IMR-90 (cell line): ENCODE results near the gene CDK1.

Source experiments
- BHLHE40 ChIP-seq: fragments of 150-350 bp; IDR thresholded peaks from 2 replicates; pipeline ENCODE4 v1.6.1; 2016; ENCODE audit warnings: mild to moderate bottlenecking, low read depth, low read length
- CHD1 ChIP-seq: IDR thresholded peaks from 2 replicates; pipeline ENCODE4 v1.6.1; 2012; ENCODE audit warnings: low read depth, low read length, improper control_type of control experiment
- FOS ChIP-seq: fragments of 150-350 bp; IDR thresholded peaks from 2 replicates; pipeline ENCODE4 v1.6.1; 2016; ENCODE audit warnings: low read depth, low read length
- MXI1 ChIP-seq: IDR thresholded peaks from 2 replicates; pipeline ENCODE4 v1.6.1; 2012; ENCODE audit warnings: low read depth, mild to moderate bottlenecking, low read length, moderate library complexity, borderline replicate concordance
- NFE2L2 ChIP-seq: fragments of 150-350 bp; IDR thresholded peaks from 2 replicates; pipeline ENCODE4 v1.6.1; 2016; ENCODE audit warnings: low read depth, mild to moderate bottlenecking, low read length
- POLR2A ChIP-seq: IDR thresholded peaks from 2 replicates; pipeline ENCODE4 v1.6.1; 2012; ENCODE audit warnings: mild to moderate bottlenecking, low read depth, low read length
- RAD21 ChIP-seq: IDR thresholded peaks from 2 replicates; pipeline ENCODE4 v1.6.1; 2012; ENCODE audit warnings: low read length, improper control_type of control experiment
- RFX5 ChIP-seq: IDR thresholded peaks from 2 replicates; pipeline ENCODE4 v1.8.0; 2012; ENCODE audit warnings: low read depth, mild to moderate bottlenecking, low read length, moderate library complexity
- SMC3 ChIP-seq: fragments of 150-350 bp; IDR thresholded peaks from 2 replicates; pipeline ENCODE4 v1.6.1; 2016; ENCODE audit warnings: low read depth, mild to moderate bottlenecking, antibody characterized with exemption, low read length, moderate library complexity
- TF ChIP-seq, protein P1 (sequence below): fragments of 150-350 bp; IDR thresholded peaks from 2 replicates; pipeline ENCODE4 v1.6.1; 2016; ENCODE audit warnings: low read depth, mild to moderate bottlenecking, low read length, moderate library complexity, borderline replicate concordance
- TF ChIP-seq, protein P2 (sequence below): conservative IDR thresholded peaks from 2 replicates; pipeline ENCODE4 v1.5.1; 2012; ENCODE audit warnings: mild to moderate bottlenecking, low read depth, low read length, improper control_type of control experiment
- TF ChIP-seq, protein P3 (sequence below): fragments of 150-350 bp; IDR thresholded peaks from 2 replicates; pipeline ENCODE4 v1.6.1; 2017; ENCODE audit warnings: mild to moderate bottlenecking, antibody characterized with exemption, low read length, low read depth

DNA sequence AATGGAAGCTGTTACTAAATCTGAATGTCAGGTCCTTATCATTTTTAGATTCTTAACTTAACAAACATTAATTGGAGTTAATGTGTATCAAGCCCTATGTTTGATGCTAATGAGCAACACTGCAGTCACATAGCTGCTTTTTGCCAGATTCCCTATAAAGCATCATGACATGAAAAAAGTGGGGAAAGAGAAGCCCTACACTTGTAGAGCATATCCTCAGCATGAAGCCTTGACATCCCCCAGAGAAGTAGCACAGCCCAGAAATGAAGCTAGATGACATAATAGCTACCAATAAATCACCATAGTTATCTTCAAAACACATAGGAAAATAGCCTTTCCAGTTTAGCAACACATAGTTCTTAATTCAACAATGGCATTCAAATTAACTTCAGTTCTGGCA, 49.2 kb upstream of the CDK1 start:
- TF ChIP-seq MXI1: no peak
- TF ChIP-seq, protein P1, sequence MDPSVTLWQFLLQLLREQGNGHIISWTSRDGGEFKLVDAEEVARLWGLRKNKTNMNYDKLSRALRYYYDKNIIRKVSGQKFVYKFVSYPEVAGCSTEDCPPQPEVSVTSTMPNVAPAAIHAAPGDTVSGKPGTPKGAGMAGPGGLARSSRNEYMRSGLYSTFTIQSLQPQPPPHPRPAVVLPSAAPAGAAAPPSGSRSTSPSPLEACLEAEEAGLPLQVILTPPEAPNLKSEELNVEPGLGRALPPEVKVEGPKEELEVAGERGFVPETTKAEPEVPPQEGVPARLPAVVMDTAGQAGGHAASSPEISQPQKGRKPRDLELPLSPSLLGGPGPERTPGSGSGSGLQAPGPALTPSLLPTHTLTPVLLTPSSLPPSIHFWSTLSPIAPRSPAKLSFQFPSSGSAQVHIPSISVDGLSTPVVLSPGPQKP: no peak
- TF ChIP-seq, protein P2, sequence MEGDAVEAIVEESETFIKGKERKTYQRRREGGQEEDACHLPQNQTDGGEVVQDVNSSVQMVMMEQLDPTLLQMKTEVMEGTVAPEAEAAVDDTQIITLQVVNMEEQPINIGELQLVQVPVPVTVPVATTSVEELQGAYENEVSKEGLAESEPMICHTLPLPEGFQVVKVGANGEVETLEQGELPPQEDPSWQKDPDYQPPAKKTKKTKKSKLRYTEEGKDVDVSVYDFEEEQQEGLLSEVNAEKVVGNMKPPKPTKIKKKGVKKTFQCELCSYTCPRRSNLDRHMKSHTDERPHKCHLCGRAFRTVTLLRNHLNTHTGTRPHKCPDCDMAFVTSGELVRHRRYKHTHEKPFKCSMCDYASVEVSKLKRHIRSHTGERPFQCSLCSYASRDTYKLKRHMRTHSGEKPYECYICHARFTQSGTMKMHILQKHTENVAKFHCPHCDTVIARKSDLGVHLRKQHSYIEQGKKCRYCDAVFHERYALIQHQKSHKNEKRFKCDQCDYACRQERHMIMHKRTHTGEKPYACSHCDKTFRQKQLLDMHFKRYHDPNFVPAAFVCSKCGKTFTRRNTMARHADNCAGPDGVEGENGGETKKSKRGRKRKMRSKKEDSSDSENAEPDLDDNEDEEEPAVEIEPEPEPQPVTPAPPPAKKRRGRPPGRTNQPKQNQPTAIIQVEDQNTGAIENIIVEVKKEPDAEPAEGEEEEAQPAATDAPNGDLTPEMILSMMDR: no peak
- TF ChIP-seq POLR2A: no peak
- TF ChIP-seq RAD21: no peak
- no peak for TF ChIP-seq RFX5
- TF ChIP-seq BHLHE40: no peak
- TF ChIP-seq, protein P3, sequence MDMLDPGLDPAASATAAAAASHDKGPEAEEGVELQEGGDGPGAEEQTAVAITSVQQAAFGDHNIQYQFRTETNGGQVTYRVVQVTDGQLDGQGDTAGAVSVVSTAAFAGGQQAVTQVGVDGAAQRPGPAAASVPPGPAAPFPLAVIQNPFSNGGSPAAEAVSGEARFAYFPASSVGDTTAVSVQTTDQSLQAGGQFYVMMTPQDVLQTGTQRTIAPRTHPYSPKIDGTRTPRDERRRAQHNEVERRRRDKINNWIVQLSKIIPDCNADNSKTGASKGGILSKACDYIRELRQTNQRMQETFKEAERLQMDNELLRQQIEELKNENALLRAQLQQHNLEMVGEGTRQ: no peak
- TF ChIP-seq SMC3: no peak
- TF ChIP-seq NFE2L2: no peak
- no peak for TF ChIP-seq FOS
- TF ChIP-seq CHD1: no peak
